Activated CD8-positive, alpha-beta T cell treated with anti-CD3 and anti-CD28 coated beads for 36 hours (primary cell): ENCODE results near the gene CYYR1. TPM values are rescaled to one million over a fixed set of nuclear protein-coding genes. Genes with fewer than 3 reads are reported as not detected.

Experiments
- ATAC-seq: fragments of 200-7000 bp; cut with Tn5 transposase; one replicate; pipeline ENCODE4 v1.10.0; 2021; ENCODE audit warnings: mild to moderate bottlenecking, moderate library complexity
- CTCF ChIA-PET: fragments of 350-600 bp; sonication (Branson Sonifier 250); formaldehyde crosslinking; loops from one replicate; lab custom pipeline; 2021; ENCODE audit warnings: antibody characterized with exemption; lab: Charles Lee
- POLR2A ChIA-PET: fragments of 350-600 bp; sonication (Branson Sonifier 250); formaldehyde crosslinking; loops from one replicate; lab custom pipeline; 2021; ENCODE audit warnings: antibody characterized with exemption; lab: Charles Lee
- DNase-seq: peaks from one replicate; pipeline ENCODE4 v3.0.0-alpha.2; 2020
- H3K27ac Mint-ChIP-seq: one replicate; pipeline ENCODE4 v1.8.0; 2021; ENCODE audit warnings: mild to moderate bottlenecking, mixed read lengths
- H3K27me3 Mint-ChIP-seq: one replicate; pipeline ENCODE4 v1.8.0; 2021; ENCODE audit warnings: mixed read lengths
- H3K36me3 Mint-ChIP-seq: one replicate; pipeline ENCODE4 v1.8.0; 2021; ENCODE audit warnings: low read depth, mixed read lengths
- H3K4me1 Mint-ChIP-seq: one replicate; pipeline ENCODE4 v1.8.0; 2021; ENCODE audit warnings: low read depth, mixed read lengths
- H3K4me3 Mint-ChIP-seq: one replicate; pipeline ENCODE4 v1.8.0; 2021; ENCODE audit warnings: mild to moderate bottlenecking, moderate library complexity, mixed read lengths
- H3K9me3 Mint-ChIP-seq: one replicate; pipeline ENCODE4 v1.8.0; 2021; ENCODE audit warnings: mixed read lengths
- intact Hi-C: fragments of 100-400 bp; cut with micrococcal nuclease; formaldehyde crosslinking; loops from one replicate; pipeline ENCODE4 v1.10.0; 2022
- total RNA-seq, 2 experiments: library from RNA; stranded (reverse); gene quantifications; one replicate each; pipeline ENCODE4 v1.2.3, GENCODE V29; 2021
- TF ChIP-seq, protein P1 (sequence below): fragments of 200-600 bp; IDR thresholded peaks from one replicate; pipeline ENCODE4 v1.8.0; 2022; ENCODE audit warnings: antibody characterized with exemption, mild to moderate bottlenecking

CYYR1 gene
- total RNA-seq, 2 experiments from 2014 or later: not detected

DNA sequence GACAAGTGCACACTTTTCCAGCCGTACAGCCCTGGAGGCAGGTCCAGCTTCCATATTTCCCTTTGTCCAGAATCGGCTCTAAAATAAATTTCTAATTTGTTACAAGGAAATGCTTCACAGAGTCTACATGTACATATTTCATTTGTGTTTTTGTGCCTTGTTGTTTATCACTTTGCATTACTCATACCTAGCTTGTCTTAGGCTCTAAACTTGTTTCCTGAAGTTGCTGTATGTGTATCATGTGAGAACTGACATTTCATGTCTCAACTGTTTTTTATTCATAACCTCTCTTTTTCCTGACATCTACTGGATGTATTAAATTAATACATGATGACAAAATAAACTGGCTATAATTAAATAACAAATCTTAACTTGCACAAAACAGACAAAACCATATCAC lies 7.5 kb downstream of the CYYR1 start:
- POLR2A ChIA-PET: no interaction called here
- TF ChIP-seq, protein P1, sequence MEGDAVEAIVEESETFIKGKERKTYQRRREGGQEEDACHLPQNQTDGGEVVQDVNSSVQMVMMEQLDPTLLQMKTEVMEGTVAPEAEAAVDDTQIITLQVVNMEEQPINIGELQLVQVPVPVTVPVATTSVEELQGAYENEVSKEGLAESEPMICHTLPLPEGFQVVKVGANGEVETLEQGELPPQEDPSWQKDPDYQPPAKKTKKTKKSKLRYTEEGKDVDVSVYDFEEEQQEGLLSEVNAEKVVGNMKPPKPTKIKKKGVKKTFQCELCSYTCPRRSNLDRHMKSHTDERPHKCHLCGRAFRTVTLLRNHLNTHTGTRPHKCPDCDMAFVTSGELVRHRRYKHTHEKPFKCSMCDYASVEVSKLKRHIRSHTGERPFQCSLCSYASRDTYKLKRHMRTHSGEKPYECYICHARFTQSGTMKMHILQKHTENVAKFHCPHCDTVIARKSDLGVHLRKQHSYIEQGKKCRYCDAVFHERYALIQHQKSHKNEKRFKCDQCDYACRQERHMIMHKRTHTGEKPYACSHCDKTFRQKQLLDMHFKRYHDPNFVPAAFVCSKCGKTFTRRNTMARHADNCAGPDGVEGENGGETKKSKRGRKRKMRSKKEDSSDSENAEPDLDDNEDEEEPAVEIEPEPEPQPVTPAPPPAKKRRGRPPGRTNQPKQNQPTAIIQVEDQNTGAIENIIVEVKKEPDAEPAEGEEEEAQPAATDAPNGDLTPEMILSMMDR: no peak
- CTCF ChIA-PET: no interaction called here
- no peaks in the 10 kb centered on the region for H3K4me1 Mint-ChIP-seq
- ATAC-seq (no peak), DNase-seq (no peak)
- H3K36me3 Mint-ChIP-seq: no peaks in the 10 kb centered on the region
- H3K27me3 Mint-ChIP-seq: peaks cover under 1% of the 10 kb centered on the region
- intact Hi-C loops: no loop called here
- no peak overlapping the region for H3K4me3 Mint-ChIP-seq
- no peaks in the 10 kb centered on the region for H3K9me3 Mint-ChIP-seq
- H3K27ac Mint-ChIP-seq: no peak overlapping the region

- no peak overlapping the region for H3K4me3 Mint-ChIP-seq
- DNase-seq: no peak
- H3K4me1 Mint-ChIP-seq: no peaks in the 10 kb centered on the region
- ChIA-PET POLR2A (no interaction called here), CTCF (no interaction called here)
- ATAC-seq: no peak
- no peaks in the 10 kb centered on the region for H3K9me3 Mint-ChIP-seq
- intact Hi-C loops: no loop called here
- H3K27me3 Mint-ChIP-seq: no peaks in the 10 kb centered on the region
- H3K36me3 Mint-ChIP-seq: no peaks in the 10 kb centered on the region
- H3K27ac Mint-ChIP-seq: no peak overlapping the region
- TF ChIP-seq, protein P1: no peak
Observed at GRCh38 chr21:26565111-26565510, 8.0 kb downstream of the CYYR1 start.

DNA sequence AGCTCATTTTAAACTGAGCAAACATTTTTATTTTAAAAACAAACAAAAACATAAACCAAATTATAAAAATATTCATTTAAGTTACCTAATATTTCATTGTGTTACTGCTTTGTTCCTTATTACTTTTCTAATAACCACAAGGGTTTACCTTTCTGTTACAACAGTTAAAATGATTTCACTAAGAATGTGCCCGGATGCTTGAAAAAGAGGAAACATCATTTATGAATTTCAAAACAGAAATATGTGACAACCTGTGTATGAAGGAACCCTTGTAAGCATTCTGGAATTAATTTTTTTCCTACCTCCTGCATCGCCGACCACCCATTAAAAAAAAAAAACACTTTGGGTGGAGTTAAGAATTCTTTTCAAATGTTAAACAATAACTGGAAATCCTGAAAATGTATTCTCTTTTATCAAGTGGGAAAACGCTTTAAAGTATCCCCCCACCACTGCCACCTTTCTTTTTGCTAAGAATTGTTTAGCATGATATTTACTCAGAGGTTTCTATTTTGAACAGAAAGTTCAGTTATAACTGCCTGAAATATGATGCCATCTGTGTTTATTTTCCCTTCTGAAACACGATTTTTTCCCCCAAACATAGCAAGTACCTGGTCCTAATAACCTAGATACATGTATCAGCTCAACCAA lies 9.1 kb downstream of the CYYR1 start:
- Mint-ChIP-seq H3K4me1 (no peaks in the 10 kb centered on the region), H3K27me3 (no peaks in the 10 kb centered on the region), H3K27ac (no peak overlapping the region), H3K9me3 (no peaks in the 10 kb centered on the region), H3K36me3 (no peaks in the 10 kb centered on the region), H3K4me3 (no peak overlapping the region)
- ChIA-PET CTCF (no interaction called here), POLR2A (no interaction called here)
- intact Hi-C loops: no loop called here
- TF ChIP-seq, protein P1: no peak
- ATAC-seq (no peak), DNase-seq (no peak)

- ATAC-seq (no peak), DNase-seq (no peak)
- Mint-ChIP-seq H3K36me3 (no peaks in the 10 kb centered on the region), H3K27ac (no peak overlapping the region), H3K9me3 (no peaks in the 10 kb centered on the region), H3K4me3 (no peak overlapping the region), H3K27me3 (no peaks in the 10 kb centered on the region), H3K4me1 (no peaks in the 10 kb centered on the region)
- ChIA-PET POLR2A (no interaction called here), CTCF (no interaction called here)
- TF ChIP-seq, protein P1: no peak
- intact Hi-C loops: no loop called here
Observed at GRCh38 chr21:26560612-26561011, 12.5 kb downstream of the CYYR1 start.

DNA sequence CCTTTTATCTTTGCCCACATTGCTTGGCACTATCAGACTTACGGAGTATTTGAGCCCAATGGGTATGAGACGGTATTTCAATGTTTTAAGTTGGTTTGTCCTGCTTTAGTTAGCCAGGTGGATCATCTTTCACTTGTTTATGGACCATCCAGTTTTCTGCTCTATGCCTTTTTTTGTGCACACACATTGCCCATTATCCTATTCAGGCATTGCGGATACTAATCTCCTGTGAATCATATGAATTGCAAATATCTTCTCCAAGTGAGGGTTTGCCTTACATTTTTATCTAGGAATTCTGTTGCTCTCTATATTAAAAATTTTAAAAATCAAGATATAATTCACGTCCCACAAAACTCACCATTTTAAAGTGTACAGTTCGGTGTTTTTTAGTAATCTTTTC lies 14.0 kb downstream of the CYYR1 start:
- POLR2A ChIA-PET: no interaction called here
- Mint-ChIP-seq H3K9me3 (no peaks in the 10 kb centered on the region), H3K36me3 (no peaks in the 10 kb centered on the region), H3K27ac (no peak overlapping the region), H3K4me1 (no peaks in the 10 kb centered on the region), H3K4me3 (no peak overlapping the region), H3K27me3 (no peaks in the 10 kb centered on the region)
- TF ChIP-seq, protein P1: no peak
- intact Hi-C loops: no loop called here
- CTCF ChIA-PET: no interaction called here
- DNase-seq (no peak), ATAC-seq (no peak)
